Activated naive CD4-positive, alpha-beta T cell treated with anti-CD3 and anti-CD28 coated beads for 36 hours (primary cell): ENCODE measurements around the gene VEGFD. TPM values are rescaled to one million over a fixed set of nuclear protein-coding genes. Genes with fewer than 3 reads are reported as not detected.
"Not testable (repeated sequence)": the region's sequence is repeated elsewhere in the genome, so short reads cannot be mapped to it uniquely, and the experiment has no call there.

Experiments used
- CTCF ChIA-PET: fragments of 350-600 bp; sonication (Branson Sonifier 250); formaldehyde crosslinking; loops from one replicate; lab custom pipeline; 2021; ENCODE audit warnings: antibody characterized with exemption; lab: Charles Lee
- DNase-seq: peaks from one replicate; pipeline ENCODE4 v3.0.0-alpha.2; 2020
- H3K27ac Mint-ChIP-seq: one replicate; pipeline ENCODE4 v1.8.0; 2021; ENCODE audit warnings: mild to moderate bottlenecking, mixed read lengths
- H3K27me3 Mint-ChIP-seq: one replicate; pipeline ENCODE4 v1.8.0; 2021; ENCODE audit warnings: low read depth, mixed read lengths
- H3K36me3 Mint-ChIP-seq: one replicate; pipeline ENCODE4 v1.8.0; 2021; ENCODE audit warnings: low read depth, mixed read lengths
- H3K4me1 Mint-ChIP-seq: one replicate; pipeline ENCODE4 v1.8.0; 2021; ENCODE audit warnings: low read depth, mixed read lengths
- H3K4me3 Mint-ChIP-seq: one replicate; pipeline ENCODE4 v1.8.0; 2021; ENCODE audit warnings: mild to moderate bottlenecking, moderate library complexity, mixed read lengths
- H3K9me3 Mint-ChIP-seq: one replicate; pipeline ENCODE4 v1.8.0; 2021; ENCODE audit warnings: mixed read lengths
- intact Hi-C: fragments of 100-400 bp; cut with micrococcal nuclease; formaldehyde crosslinking; loops from one replicate; pipeline ENCODE4 v1.15.1; 2023
- total RNA-seq, 2 experiments: library from RNA; stranded (reverse); gene quantifications; one replicate each; pipeline ENCODE4 v1.2.3, GENCODE V29; 2021

The VEGFD gene
- total RNA-seq, 2 experiments from 2014 or later = not detected

DNA sequence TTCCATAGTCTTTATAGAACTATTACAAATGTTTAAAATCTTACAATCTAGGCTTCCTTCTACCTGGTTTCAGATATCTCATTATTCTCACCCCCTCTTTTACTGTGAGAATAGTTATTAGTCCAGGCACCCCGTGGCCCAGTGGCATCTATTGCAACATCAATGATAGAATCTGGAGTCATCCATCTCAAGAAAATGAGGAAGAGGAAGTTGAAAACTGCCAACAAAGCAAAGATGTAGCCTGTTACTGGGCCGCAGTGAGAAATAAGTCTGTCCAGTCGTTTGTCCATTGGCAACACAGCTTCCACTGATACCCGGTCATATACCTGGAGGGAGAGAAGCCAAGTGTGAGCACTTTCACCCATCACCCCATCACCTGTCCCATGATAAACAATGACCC is 62.8 kb downstream of the VEGFD start:
- H3K4me3 Mint-ChIP-seq = no peak overlapping the region
- CTCF ChIA-PET = no interaction called here
- peaks cover 18% of the 10 kb centered on the region for H3K36me3 Mint-ChIP-seq
- DNase-seq = no peak
- H3K9me3 Mint-ChIP-seq = no peaks in the 10 kb centered on the region
- H3K4me1 Mint-ChIP-seq = no peaks in the 10 kb centered on the region
- no peaks in the 10 kb centered on the region for H3K27me3 Mint-ChIP-seq
- H3K27ac Mint-ChIP-seq = no peak overlapping the region
- intact Hi-C loops = no loop called here

- H3K4me1 Mint-ChIP-seq = no peaks in the 10 kb centered on the region
- H3K27ac Mint-ChIP-seq = no peak overlapping the region
- CTCF ChIA-PET = no interaction called here
- no peak for DNase-seq
- no peaks in the 10 kb centered on the region for H3K9me3 Mint-ChIP-seq
- intact Hi-C loops = no loop called here
- peaks cover 18% of the 10 kb centered on the region for H3K36me3 Mint-ChIP-seq
- H3K27me3 Mint-ChIP-seq = no peaks in the 10 kb centered on the region
- no peak overlapping the region for H3K4me3 Mint-ChIP-seq
These were observed 63.9 kb downstream of the VEGFD start for GRCh38 chrX:15320297-15320696.

DNA sequence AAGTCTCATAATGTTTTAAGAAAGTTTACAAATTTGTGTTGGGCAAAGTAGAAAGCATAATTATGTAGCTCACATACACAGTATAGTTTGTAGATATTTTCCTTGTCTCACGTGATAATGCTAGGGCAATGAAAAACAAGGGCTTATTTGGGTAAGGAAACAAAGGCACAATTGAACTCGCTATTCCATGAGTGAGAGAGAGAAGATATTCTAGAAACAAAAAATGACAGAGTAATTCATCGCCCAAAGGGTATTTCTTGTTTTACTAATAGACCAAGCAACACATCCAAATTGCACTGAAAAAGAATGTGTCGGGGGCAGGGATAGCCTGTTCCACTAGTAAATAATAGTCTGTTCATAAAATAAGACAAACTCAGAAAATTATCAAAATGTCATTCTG is 65.1 kb downstream of the VEGFD start:
- CTCF ChIA-PET = no interaction called here
- Mint-ChIP-seq H3K4me1 (no peaks in the 10 kb centered on the region), H3K9me3 (no peaks in the 10 kb centered on the region), H3K27me3 (no peaks in the 10 kb centered on the region), H3K36me3 (peaks cover 14% of the 10 kb centered on the region), H3K4me3 (no peak overlapping the region), H3K27ac (no peak overlapping the region)
- no peak for DNase-seq
- intact Hi-C loops = no loop called here

DNA sequence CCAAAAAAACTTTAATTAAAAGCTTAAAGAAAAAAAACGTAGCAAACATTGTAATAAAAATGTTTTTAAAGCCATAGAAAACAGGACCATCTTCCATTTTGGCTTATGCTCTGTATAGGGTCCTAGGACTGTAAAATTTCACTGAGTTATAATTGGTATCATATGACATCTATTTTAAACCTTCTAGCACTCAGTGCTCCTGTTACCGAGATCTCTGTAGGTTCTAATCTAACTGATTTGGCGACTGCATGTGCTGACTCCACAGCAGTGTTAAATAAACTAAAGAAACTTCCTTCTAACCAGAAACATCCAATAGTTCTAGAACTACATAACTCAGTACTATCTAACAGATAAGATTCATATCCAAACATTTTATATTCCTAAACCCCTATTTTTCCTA is 68.7 kb downstream of the VEGFD start, which contains the start of gene ASB11:
Gene ASB11, minus strand, starts transcription at position 132 of the 400 bp plus-strand sequence. Its CDS starts 35 bp downstream, at position 97.
- H3K27me3 Mint-ChIP-seq = no peaks in the 10 kb centered on the region
- no peaks in the 10 kb centered on the region for H3K4me1 Mint-ChIP-seq
- H3K4me3 Mint-ChIP-seq = no peak within 1 kb of the TSS
- no peaks in the 10 kb centered on the region for H3K9me3 Mint-ChIP-seq
- no peak for DNase-seq
- CTCF ChIA-PET = interaction anchor here (0.6 kb wide), 1 partner anchor 33 kb away, joined by 3 read pairs; no protein-coding TSS in a partner anchor
- intact Hi-C loops = no loop called here
- peaks cover 6% of the 10 kb centered on the region for H3K36me3 Mint-ChIP-seq
- H3K27ac Mint-ChIP-seq = no peak within 1 kb of the TSS

- no peak for DNase-seq
- Mint-ChIP-seq H3K4me1 (no peaks in the 10 kb centered on the region), H3K27me3 (no peaks in the 10 kb centered on the region), H3K4me3 (no peak overlapping the region), H3K36me3 (peaks cover 3% of the 10 kb centered on the region), H3K27ac (no peak overlapping the region), H3K9me3 (no peaks in the 10 kb centered on the region)
- intact Hi-C loops = no loop called here
- CTCF ChIA-PET = no interaction called here
These were observed 69.7 kb downstream of the VEGFD start for GRCh38 chrX:15314472-15314871.

- CTCF ChIA-PET = interaction anchor here (0.6 to 1.2 kb wide), 2 partner anchors 11 to 208 kb away, joined by 3 read pairs; no protein-coding TSS in a partner anchor
These were observed 73.1 kb downstream of the VEGFD start for GRCh38 chrX:15311119-15311518.

DNA sequence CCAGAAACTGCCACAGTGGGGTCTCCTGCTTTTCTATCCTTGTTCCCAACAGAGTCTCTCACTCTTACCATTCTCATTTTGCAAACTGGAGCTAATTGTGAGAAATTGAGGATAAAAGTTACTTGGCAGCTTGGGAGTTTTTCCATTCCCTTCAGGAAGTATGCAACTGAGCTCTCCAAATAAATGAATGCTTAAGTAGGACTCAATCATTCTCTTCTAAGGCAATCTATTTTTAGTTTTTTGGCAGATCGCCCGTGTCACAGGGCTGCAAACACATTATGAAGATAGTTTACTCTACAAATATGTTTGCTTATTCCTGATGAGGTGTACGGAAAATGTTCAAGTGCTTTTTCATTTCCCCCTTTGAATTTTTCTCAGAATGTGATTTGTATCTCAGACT is 74.1 kb downstream of the VEGFD start:
- DNase-seq = no peak
- Mint-ChIP-seq H3K27ac (no peak overlapping the region), H3K9me3 (no peaks in the 10 kb centered on the region), H3K36me3 (no peaks in the 10 kb centered on the region), H3K27me3 (no peaks in the 10 kb centered on the region), H3K4me3 (no peak overlapping the region), H3K4me1 (no peaks in the 10 kb centered on the region)
- intact Hi-C loops = no loop called here
- CTCF ChIA-PET = interaction anchor here (1.2 kb wide), 1 partner anchor 10 kb away, joined by 3 read pairs; no protein-coding TSS in a partner anchor

More at GRCh38 chrX:15311119-15311518, 73.1 kb downstream of the VEGFD start:
- H3K27me3 Mint-ChIP-seq = no peaks in the 10 kb centered on the region
- H3K36me3 Mint-ChIP-seq = no peaks in the 10 kb centered on the region
- H3K27ac Mint-ChIP-seq = no peak overlapping the region
- no peaks in the 10 kb centered on the region for H3K9me3 Mint-ChIP-seq
- H3K4me1 Mint-ChIP-seq = no peaks in the 10 kb centered on the region
- intact Hi-C loops = no loop called here
- no peak for DNase-seq
- H3K4me3 Mint-ChIP-seq = no peak overlapping the region

- DNase-seq, H3K4me1 Mint-ChIP-seq, H3K4me3 Mint-ChIP-seq, H3K9me3 Mint-ChIP-seq, H3K27me3 Mint-ChIP-seq, intact Hi-C loops, H3K36me3 Mint-ChIP-seq, H3K27ac Mint-ChIP-seq, CTCF ChIA-PET: not testable (repeated sequence)
These were observed 78.3 kb downstream of the VEGFD start for GRCh38 chrX:15305899-15306298.

DNA sequence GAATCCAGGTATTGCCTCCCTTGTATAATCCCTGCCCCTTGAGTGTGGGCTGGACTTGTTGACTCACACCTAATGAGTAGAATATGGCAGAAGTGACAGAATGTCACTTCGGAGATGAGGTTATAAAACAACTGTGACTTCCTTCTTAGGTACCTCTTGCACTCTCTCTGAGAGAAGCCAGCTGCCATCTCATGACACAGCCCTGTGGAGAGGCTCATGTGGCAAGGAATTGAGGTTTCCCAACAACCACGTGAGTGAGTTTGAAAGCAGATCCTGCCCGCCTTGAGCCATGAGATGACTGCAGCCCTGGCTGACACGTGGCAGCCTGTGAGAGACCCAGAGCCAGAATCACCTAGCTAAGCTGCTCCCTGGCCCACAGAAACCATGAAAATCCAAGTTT is 82.3 kb downstream of the VEGFD start:
- no peak overlapping the region for H3K27ac Mint-ChIP-seq
- intact Hi-C loops = loop anchor here (1.0 kb wide), 1 partner anchor 33 kb away; the partner anchor contains the start of gene PIGA
- H3K36me3 Mint-ChIP-seq = no peaks in the 10 kb centered on the region
- H3K4me1 Mint-ChIP-seq = no peaks in the 10 kb centered on the region
- H3K27me3 Mint-ChIP-seq = no peaks in the 10 kb centered on the region
- H3K4me3 Mint-ChIP-seq = no peak overlapping the region
- peak; percentile 23 for DNase-seq
- CTCF ChIA-PET = no interaction called here
- no peaks in the 10 kb centered on the region for H3K9me3 Mint-ChIP-seq

GRCh38 chrX:15299941-15300851 is 84.0 kb downstream of the VEGFD start:
- Mint-ChIP-seq H3K9me3 (no peaks in the 10 kb centered on the region), H3K4me3 (no peak overlapping the region), H3K27me3 (no peaks in the 10 kb centered on the region), H3K4me1 (no peaks in the 10 kb centered on the region), H3K27ac (no peak overlapping the region), H3K36me3 (no peaks in the 10 kb centered on the region)
- DNase-seq = no peak
- intact Hi-C loops = loop anchor here (1.0 kb wide), 1 partner anchor 168 kb away; no protein-coding TSS in a partner anchor
- CTCF ChIA-PET = interaction anchor here (0.7 to 2.9 kb wide), 7 partner anchors 10 to 395 kb away, joined by 3 to 7 read pairs (median 3); no protein-coding TSS in a partner anchor

- Mint-ChIP-seq H3K4me3 (no peak overlapping the region), H3K4me1 (no peaks in the 10 kb centered on the region), H3K9me3 (no peaks in the 10 kb centered on the region), H3K27me3 (no peaks in the 10 kb centered on the region), H3K27ac (no peak overlapping the region), H3K36me3 (no peaks in the 10 kb centered on the region)
- intact Hi-C loops = no loop called here
- DNase-seq = no peak
- CTCF ChIA-PET = interaction anchor here (2.9 kb wide), 1 partner anchor 169 kb away, joined by 7 read pairs; no protein-coding TSS in a partner anchor
These were observed 85.4 kb downstream of the VEGFD start for GRCh38 chrX:15298780-15299179.

- Mint-ChIP-seq H3K36me3 (no peaks in the 10 kb centered on the region), H3K27me3 (no peaks in the 10 kb centered on the region), H3K9me3 (no peaks in the 10 kb centered on the region), H3K27ac (no peak overlapping the region), H3K4me3 (no peak overlapping the region), H3K4me1 (no peaks in the 10 kb centered on the region)
- no peak for DNase-seq
- CTCF ChIA-PET = no interaction called here
- intact Hi-C loops = no loop called here
These were observed 86.0 kb downstream of the VEGFD start for GRCh38 chrX:15298201-15298600.
